Kidney (tissue), 14 donors: ENCODE measurements around the gene THAP2. TPM values are rescaled to one million over a fixed set of nuclear protein-coding genes. Genes with fewer than 3 reads are reported as not detected.

Source experiments
- DNase-seq, 5 donors: peaks; one replicate each; pipeline ENCODE4 v3.0.0-alpha.2; 2013 to 2020
- FAIRE-seq: peaks from 2 replicates; lab custom pipeline; 2012; peaks lifted over from hg19 to GRCh38; lab: Jason Lieb, UNC
- H3K27ac ChIP-seq, 2 donors: one replicate each; pipeline ENCODE4 v1.7.0; 2013; ENCODE audit warnings: low read depth in 2 of 2, low read length in 2 of 2, inconsistent platforms in 1 of 2
- H3K27me3 ChIP-seq: one replicate; pipeline ENCODE4 v1.7.1; 2013; ENCODE audit warnings: low read length, inconsistent platforms; ENCODE audit not compliant: control insufficient read depth, insufficient read depth
- H3K36me3 ChIP-seq, 3 donors: one replicate each; pipeline versions ENCODE4 v1.7.0 to v1.7.1; 2013; ENCODE audit warnings: low read length in 3 of 3, control low read depth in 1 of 3, inconsistent platforms in 1 of 3; ENCODE audit not compliant: insufficient read depth in 3 of 3, control insufficient read depth in 2 of 3
- H3K4me1 ChIP-seq, 3 donors: one replicate each; pipeline versions ENCODE4 v1.7.0 to v1.7.1; 2013; ENCODE audit warnings: low read length in 3 of 3, inconsistent platforms in 1 of 3, low read depth in 1 of 3; ENCODE audit not compliant: control insufficient read depth in 2 of 3, insufficient read depth in 2 of 3
- H3K4me3 ChIP-seq, 3 donors: one replicate each; pipeline versions ENCODE4 v1.7.0 to v1.8.1; 2013; ENCODE audit warnings: low read length in 3 of 3, control low read depth in 1 of 3, inconsistent platforms in 1 of 3
- H3K9ac ChIP-seq, 3 donors: one replicate each; pipeline versions ENCODE4 v1.7.0 to v1.7.1; 2013; ENCODE audit warnings: low read length in 3 of 3, control low read depth in 1 of 3, inconsistent platforms in 1 of 3
- H3K9me3 ChIP-seq, 3 donors: one replicate each; pipeline versions ENCODE4 v1.7.0 to v1.7.1; 2013; ENCODE audit warnings: low read length in 3 of 3, control low read depth in 1 of 3, inconsistent platforms in 1 of 3; ENCODE audit not compliant: control insufficient read depth in 2 of 3, insufficient read depth in 1 of 3
- CTCF ChIP-seq: IDR thresholded peaks from 3 replicates; pipeline ENCODE4 v1.5.1; 2012; ENCODE audit warnings: mild to moderate bottlenecking, moderate library complexity, borderline replicate concordance; ENCODE audit not compliant: insufficient read depth; ENCODE audit errors: extremely low read depth
- intact Hi-C: fragments of 100-400 bp; cut with DNase I; formaldehyde crosslinking; loops from one replicate; pipeline ENCODE4 v1.11.1; 2022
- polyA plus RNA-seq: library from polyadenylated mRNA; stranded (reverse); fragments of 350-450 nt; fragmentation: Illumina TruSeq; extraction: RNeasy Lipid Tissue Mini Kit (QIAGEN cat#74804); gene quantifications from one replicate; pipeline ENCODE4 v1.2.3, GENCODE V29; 2014; ENCODE audit warnings: low read depth, low replicate concordance; ENCODE audit not compliant: insufficient read depth
- total RNA-seq: library from RNA; stranded (reverse); fragmentation: NEBNext Ultra II Directional; extraction: Animal tissue kit (Norgen Biotek cat#: 25700); gene quantifications from one replicate; pipeline ENCODE4 v1.2.1, GENCODE V29; 2021
- donor health status: control.
- donor health status: control.
- donor health status: control.
- donor health status: control.
- donor health status: control.
- donor health status: DM: yes; HTN: yes; CAD: no.
- donor health status: Normal renal cell carcinoma (clear cell type).

Gene THAP2
- total and polyA plus RNA-seq, 2 donors from 2014 or later = 3.2 to 5.0 TPM

DNA sequence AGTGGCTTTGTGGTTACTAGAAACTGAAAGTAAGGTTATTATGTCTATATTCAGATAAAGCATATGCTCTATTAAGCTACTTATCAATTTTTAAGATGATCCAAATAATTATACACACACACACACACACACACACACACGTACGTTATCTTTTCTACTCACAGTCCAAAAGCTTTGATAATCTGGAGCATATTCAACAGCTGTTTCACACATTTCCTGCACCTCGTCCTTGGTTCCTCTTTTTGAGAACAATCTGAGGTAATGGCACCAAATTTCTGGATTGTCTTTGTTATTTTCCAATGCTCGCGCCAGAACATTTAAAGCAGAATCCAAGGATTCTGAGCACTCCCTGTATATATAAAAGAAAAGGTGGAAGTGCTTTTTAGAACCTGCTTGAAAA lies 38.0 kb upstream of the THAP2 start:
- no peak for TF ChIP-seq CTCF
- H3K27ac ChIP-seq = no peak overlapping the region
- no peaks in the 10 kb centered on the region for H3K9me3 ChIP-seq
- H3K36me3 ChIP-seq = peaks cover 8 to 52% (median 25%) of the 10 kb centered on the region in 3 donors
- H3K4me1 ChIP-seq = no peaks in the 10 kb centered on the region
- no peak overlapping the region for H3K4me3 ChIP-seq
- FAIRE-seq (no peak), DNase-seq (no peak)
- no peak overlapping the region for H3K9ac ChIP-seq
- intact Hi-C loops = no loop called here
- no peaks in the 10 kb centered on the region for H3K27me3 ChIP-seq

GRCh38 chr12:71626768-71627167 lies 37.3 kb upstream of the THAP2 start:
- Histone ChIP-seq H3K9me3 (no peaks in the 10 kb centered on the region), H3K4me3 (no peak overlapping the region), H3K27ac (no peak overlapping the region), H3K27me3 (no peaks in the 10 kb centered on the region), H3K9ac (no peak overlapping the region), H3K36me3 (peaks cover 8 to 59% (median 25%) of the 10 kb centered on the region in 3 donors), H3K4me1 (no peaks in the 10 kb centered on the region)
- intact Hi-C loops = no loop called here
- DNase-seq (no peak), FAIRE-seq (no peak)
- TF ChIP-seq CTCF = no peak

GRCh38 chr12:71627438-71628002 lies 36.6 kb upstream of the THAP2 start:
- FAIRE-seq (no peak), DNase-seq (peak in 2 of 5 donors; percentile 31 to 57)
- Histone ChIP-seq H3K9ac (no peak overlapping the region), H3K36me3 (peaks cover 10 to 61% (median 31%) of the 10 kb centered on the region in 3 donors), H3K27ac (no peak overlapping the region), H3K27me3 (no peaks in the 10 kb centered on the region), H3K9me3 (no peaks in the 10 kb centered on the region), H3K4me1 (no peaks in the 10 kb centered on the region), H3K4me3 (no peak overlapping the region)
- intact Hi-C loops = no loop called here
- no peak for TF ChIP-seq CTCF

DNA sequence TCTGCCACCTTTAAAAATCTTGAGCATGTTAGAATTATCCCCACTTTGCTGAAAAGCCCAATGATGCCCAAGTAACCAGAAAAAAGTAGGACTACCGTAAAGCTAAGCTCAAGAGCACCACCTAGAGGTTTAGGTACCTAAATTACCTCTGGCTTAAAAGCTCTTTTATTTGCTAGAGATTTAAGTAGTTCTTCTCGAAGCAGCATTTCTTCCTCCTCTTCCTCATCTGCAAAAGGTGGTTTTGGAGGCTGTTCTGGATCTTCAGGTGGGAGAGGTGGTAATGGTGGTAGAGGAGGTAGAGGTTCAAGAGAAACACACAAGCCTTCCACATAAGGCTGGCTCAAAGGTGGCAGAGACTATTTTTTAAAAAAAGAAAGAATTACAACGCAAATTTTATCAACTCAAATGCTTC lies 27.4 kb upstream of the THAP2 start:
- Histone ChIP-seq H3K9ac (no peak overlapping the region), H3K27me3 (no peaks in the 10 kb centered on the region), H3K4me3 (no peak overlapping the region), H3K36me3 (peaks cover 8 to 42% (median 31%) of the 10 kb centered on the region in 3 donors), H3K27ac (no peak overlapping the region), H3K4me1 (no peaks in the 10 kb centered on the region), H3K9me3 (no peaks in the 10 kb centered on the region)
- TF ChIP-seq CTCF = peak; percentile 46
- intact Hi-C loops = no loop called here
- FAIRE-seq (no peak), DNase-seq (peak in 3 of 5 donors; percentile 9 to 82 (median 67))
